Mesenchymal stem cell (in vitro differentiated cells and primary cell): Measurements from ENCODE around the gene UBA52. TPM values are rescaled to one million over a fixed set of nuclear protein-coding genes. Genes with fewer than 3 reads are reported as not detected.
"Not testable (repeated sequence)": the region's sequence is repeated elsewhere in the genome, so short reads cannot be mapped to it uniquely, and the experiment has no call there.

Experiments
- DNase-seq: peaks from one replicate; pipeline ENCODE4 v3.0.0-alpha.2; 2013
- H2AFZ ChIP-seq: one replicate; pipeline ENCODE4 v1.6.1; 2013; ENCODE audit warnings: low read depth, mild to moderate bottlenecking, control low read depth, inconsistent platforms, low read length, moderate library complexity
- H2AK5ac ChIP-seq: 2 replicates; pipeline ENCODE4 v1.6.1; 2013; ENCODE audit warnings: low read length, moderate library complexity, mild to moderate bottlenecking, inconsistent platforms; ENCODE audit not compliant: severe bottlenecking
- H2BK120ac ChIP-seq: one replicate; pipeline ENCODE4 v1.6.1; 2013; ENCODE audit warnings: low read depth, mild to moderate bottlenecking, inconsistent platforms, low read length, moderate library complexity
- H2BK12ac ChIP-seq, 2 experiments: one replicate each; pipeline ENCODE4 v1.6.1; 2013; ENCODE audit warnings: inconsistent platforms in 2 of 2, low read length in 2 of 2, mild to moderate bottlenecking in 2 of 2, moderate library complexity in 2 of 2, control low read depth in 1 of 2
- H2BK15ac ChIP-seq: one replicate; pipeline ENCODE4 v1.6.1; 2013; ENCODE audit warnings: mild to moderate bottlenecking, low read depth, inconsistent platforms; ENCODE audit not compliant: poor library complexity, severe bottlenecking
- H2BK5ac ChIP-seq: 2 replicates; pipeline ENCODE4 v1.6.1; 2013; ENCODE audit warnings: low read depth, mild to moderate bottlenecking, low read length, control low read depth, inconsistent platforms; ENCODE audit not compliant: poor library complexity, severe bottlenecking
- H3K14ac ChIP-seq, 2 experiments: one replicate each; pipeline ENCODE4 v1.6.1; 2013; ENCODE audit warnings: inconsistent platforms in 2 of 2, low read length in 2 of 2, control low read depth in 1 of 2, mild to moderate bottlenecking in 1 of 2, moderate library complexity in 1 of 2
- H3K18ac ChIP-seq, 2 experiments: one replicate each; pipeline ENCODE4 v1.6.1; 2013; ENCODE audit warnings: inconsistent platforms in 2 of 2, low read length in 2 of 2, control low read depth in 1 of 2, low read depth in 1 of 2, mild to moderate bottlenecking in 1 of 2
- H3K23ac ChIP-seq, 2 experiments: one replicate each; pipeline ENCODE4 v1.6.1; 2013; ENCODE audit warnings: inconsistent platforms in 2 of 2, low read length in 2 of 2, mild to moderate bottlenecking in 2 of 2, moderate library complexity in 2 of 2, control low read depth in 1 of 2
- H3K27ac ChIP-seq: 2 replicates; pipeline ENCODE4 v1.5.1; 2013; ENCODE audit warnings: mild to moderate bottlenecking, moderate library complexity, low read length, control low read depth, inconsistent platforms; ENCODE audit not compliant: poor library complexity, severe bottlenecking
- H3K27me3 ChIP-seq, 2 experiments: 2 replicates each; pipeline versions ENCODE4 v1.6.1 to v1.7.0; 2013; ENCODE audit warnings: low read length in 2 of 2, mild to moderate bottlenecking in 2 of 2, moderate library complexity in 2 of 2, control low read depth in 1 of 2, inconsistent platforms in 1 of 2; ENCODE audit not compliant: control insufficient read depth in 1 of 2, insufficient read depth in 1 of 2
- H3K36me3 ChIP-seq, 2 experiments: 2 replicates each; pipeline versions ENCODE4 v1.6.1 to v1.7.0; 2013; ENCODE audit warnings: low read length in 2 of 2, control low read depth in 1 of 2, inconsistent platforms in 1 of 2, low read depth in 1 of 2, mild to moderate bottlenecking in 1 of 2; ENCODE audit not compliant: insufficient read depth in 2 of 2, control insufficient read depth in 1 of 2
- H3K4ac ChIP-seq, 2 experiments: one replicate each; pipeline ENCODE4 v1.6.1; 2013; ENCODE audit warnings: inconsistent platforms in 2 of 2, low read length in 2 of 2, mild to moderate bottlenecking in 2 of 2, moderate library complexity in 2 of 2, control low read depth in 1 of 2, low read depth in 1 of 2
- H3K4me1 ChIP-seq: 2 replicates; pipeline ENCODE4 v1.6.1; 2013; ENCODE audit warnings: low read depth, low read length, control low read depth; ENCODE audit not compliant: control insufficient read depth, insufficient read depth
- H3K4me2 ChIP-seq: 2 replicates; pipeline ENCODE4 v1.6.1; 2013; ENCODE audit warnings: low read length, mild to moderate bottlenecking, inconsistent platforms; ENCODE audit not compliant: poor library complexity, severe bottlenecking
- H3K4me3 ChIP-seq, 2 experiments: 2 replicates each; pipeline versions ENCODE4 v1.5.1 to v1.7.0; 2013; ENCODE audit warnings: low read length in 2 of 2, mild to moderate bottlenecking in 2 of 2, control low read depth in 1 of 2, low read depth in 1 of 2; ENCODE audit not compliant: insufficient read depth in 1 of 2
- H3K79me1 ChIP-seq: replicated peaks from 2 replicates; pipeline ENCODE4 v1.6.1; 2013; ENCODE audit warnings: mild to moderate bottlenecking, control low read depth, low read length, inconsistent platforms; ENCODE audit not compliant: poor library complexity, severe bottlenecking
- H3K9ac ChIP-seq: 2 replicates; pipeline ENCODE4 v1.7.0; 2013; ENCODE audit warnings: mild to moderate bottlenecking, low read length, moderate library complexity
- H3K9me3 ChIP-seq: 2 replicates; pipeline ENCODE4 v1.7.0; 2013; ENCODE audit warnings: mild to moderate bottlenecking, low read length; ENCODE audit not compliant: control insufficient read depth
- H4K8ac ChIP-seq: one replicate; pipeline ENCODE4 v1.6.1; 2013; ENCODE audit warnings: inconsistent platforms, mild to moderate bottlenecking, low read length, moderate library complexity
- H4K91ac ChIP-seq: one replicate; pipeline ENCODE4 v1.6.1; 2013; ENCODE audit warnings: mild to moderate bottlenecking, low read length, inconsistent platforms
- WGBS: methylation state at CpG from one replicate; pipeline ENCODE4 v1.1.7; 2013; ENCODE audit warnings: mixed read lengths; 5-methylcytosine and 5-hydroxymethylcytosine counted together
- polyA plus RNA-seq, 2 experiments: library from polyadenylated mRNA; stranded (reverse); fragments of 200-250 nt; gene quantifications; one replicate each; pipeline ENCODE4 v1.2.3, GENCODE V29; 2013

Gene UBA52
- polyA plus RNA-seq (2013, experiment 1 of 2), result 1,500 TPM
- polyA plus RNA-seq (2013, experiment 2 of 2), result 1,505 TPM

DNA sequence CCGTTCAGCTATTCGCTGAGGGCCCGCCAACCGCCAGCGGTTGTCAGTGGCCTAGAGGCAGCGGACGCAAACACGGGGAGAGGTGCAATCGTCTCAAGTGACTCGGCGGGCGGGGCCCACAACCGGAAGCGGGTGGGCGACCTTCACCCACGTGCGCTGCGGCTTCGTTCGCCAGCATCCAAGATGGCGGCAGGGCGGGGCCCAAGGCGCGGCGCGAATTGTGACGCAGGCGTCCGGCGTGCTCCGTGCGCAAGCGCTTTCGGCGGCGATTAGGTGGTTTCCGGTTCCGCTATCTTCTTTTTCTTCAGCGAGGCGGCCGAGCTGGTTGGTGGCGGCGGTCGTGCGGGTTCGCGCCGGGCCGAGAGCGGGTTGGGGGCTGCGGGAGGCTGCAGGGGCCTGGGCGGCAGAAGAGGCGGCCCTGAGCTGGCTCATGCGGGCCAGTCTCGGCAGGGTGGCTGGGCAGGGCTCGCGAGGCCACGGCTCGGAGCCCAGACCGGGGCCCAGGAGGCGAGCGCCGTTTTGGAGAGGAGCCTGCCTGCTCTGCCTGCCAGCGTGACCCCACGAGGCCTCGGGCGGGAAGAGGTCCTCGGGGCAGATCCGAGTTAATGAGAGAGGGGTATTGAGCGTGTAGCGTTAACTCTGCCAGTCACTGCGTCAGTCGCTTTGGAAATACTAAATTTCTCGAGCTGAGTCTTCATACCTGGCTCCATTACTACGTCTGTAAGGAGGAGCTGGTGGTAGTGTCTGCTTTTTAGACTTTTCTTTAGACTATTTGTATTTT lies at the start of gene UBA52:
Gene UBA52 (plus strand): TSS at position 294 of the 781 bp plus-strand sequence. CDS start 1,444 bp downstream, outside the sequence.
- H3K79me1 ChIP-seq, result peaks cover 28% of the 10 kb centered on the region
- WGBS, result under 1% methylated on average over 68 of the region's 75 CpGs
- peaks cover 11% of the 10 kb centered on the region for H3K4me1 ChIP-seq
- H3K36me3 ChIP-seq, result peaks cover 66 to 67% of the 10 kb centered on the region in 2 experiments
- H3K18ac ChIP-seq, result peak within 1 kb of the TSS; percentile 50 to 99
- peak; percentile 97 for DNase-seq
- H3K27ac ChIP-seq, result peak within 1 kb of the TSS; percentile 66
- H3K4me2 ChIP-seq, result peak within 1 kb of the TSS; percentile 83
- H2BK15ac ChIP-seq, result no peak within 1 kb of the TSS
- H3K23ac ChIP-seq, result peak within 1 kb of the TSS in 1 of 2 experiments; percentile 85
- H4K91ac ChIP-seq, result peak within 1 kb of the TSS; percentile 71
- H3K27me3 ChIP-seq, result no peaks in the 10 kb centered on the region
- peak within 1 kb of the TSS; percentile 73 for H4K8ac ChIP-seq
- H3K9ac ChIP-seq, result peak within 1 kb of the TSS; percentile 98
- H2BK5ac ChIP-seq, result no peak within 1 kb of the TSS
- peak within 1 kb of the TSS; percentile 83 for H2AK5ac ChIP-seq
- peak within 1 kb of the TSS in 1 of 2 experiments; percentile 98 for H3K14ac ChIP-seq
- peak within 1 kb of the TSS; percentile 29 to 98 for H3K4ac ChIP-seq
- peak within 1 kb of the TSS in 1 of 2 experiments; percentile 73 for H2BK12ac ChIP-seq
- H2BK120ac ChIP-seq, result no peak within 1 kb of the TSS
- H2AFZ ChIP-seq, result peak within 1 kb of the TSS; percentile 51
- peak within 1 kb of the TSS; percentile 94 to 95 for H3K4me3 ChIP-seq
- no peaks in the 10 kb centered on the region for H3K9me3 ChIP-seq

DNA sequence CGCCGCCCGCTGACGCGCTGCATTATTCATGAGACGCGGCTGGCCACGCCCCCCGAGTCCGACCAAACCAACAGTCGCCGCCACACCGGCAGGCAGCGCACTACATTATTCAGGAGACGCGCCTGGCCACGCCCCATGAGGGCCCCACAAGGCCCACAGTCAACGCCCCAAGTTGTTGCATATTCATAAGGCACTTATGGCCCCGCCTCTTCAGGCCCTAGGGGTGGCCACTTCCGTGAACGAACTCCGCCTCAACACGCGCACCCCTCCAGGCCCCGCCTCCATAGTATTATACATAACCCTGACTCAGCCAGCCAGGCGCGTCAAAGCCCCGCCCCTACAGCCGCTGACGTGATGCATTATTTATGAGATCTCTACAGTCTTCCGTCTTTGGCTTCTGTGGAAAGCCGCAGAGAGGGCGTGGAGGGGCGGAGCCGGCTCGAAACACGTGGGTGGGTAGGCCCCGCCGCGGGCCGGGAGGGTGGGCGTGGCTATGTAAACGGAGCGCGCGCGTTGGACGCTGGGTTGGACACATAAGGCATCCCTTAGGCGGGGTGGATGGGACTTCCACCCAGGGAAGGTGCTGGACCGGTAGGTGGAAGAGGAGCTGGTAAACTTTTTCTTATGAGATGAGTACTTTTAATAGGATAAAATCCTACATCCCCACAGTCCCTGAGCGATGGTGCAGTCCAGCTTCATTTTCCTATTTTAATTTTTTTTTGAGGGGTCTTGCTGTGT lies 49.4 kb upstream of the UBA52 start:
- Histone ChIP-seq H3K9ac (peak overlapping the region; percentile 100), H3K36me3 (no peaks in the 10 kb centered on the region), H2BK15ac (no peak overlapping the region), H3K23ac (no peak overlapping the region), H2BK5ac (no peak overlapping the region), H3K14ac (no peak overlapping the region), H3K4ac (peak overlapping the region in 1 of 2 experiments; percentile 57), H2AK5ac (no peak overlapping the region), H2BK12ac (no peak overlapping the region), H3K4me3 (peak overlapping the region; percentile 99 to 100), H3K4me2 (peak overlapping the region; percentile 42), H3K27me3 (no peaks in the 10 kb centered on the region), H3K9me3 (no peaks in the 10 kb centered on the region), H2BK120ac (peak overlapping the region; percentile 8), H3K79me1 (no peaks in the 10 kb centered on the region), H2AFZ (no peak overlapping the region), H3K18ac (peak overlapping the region in 1 of 2 experiments; percentile 70), H4K91ac (no peak overlapping the region), H3K27ac (peak overlapping the region; percentile 43), H4K8ac (peak overlapping the region; percentile 37), H3K4me1 (peaks cover 8% of the 10 kb centered on the region)
- DNase-seq, result peak; percentile 100
- WGBS, result 1% methylated on average over 50 of the region's 51 CpGs

DNA sequence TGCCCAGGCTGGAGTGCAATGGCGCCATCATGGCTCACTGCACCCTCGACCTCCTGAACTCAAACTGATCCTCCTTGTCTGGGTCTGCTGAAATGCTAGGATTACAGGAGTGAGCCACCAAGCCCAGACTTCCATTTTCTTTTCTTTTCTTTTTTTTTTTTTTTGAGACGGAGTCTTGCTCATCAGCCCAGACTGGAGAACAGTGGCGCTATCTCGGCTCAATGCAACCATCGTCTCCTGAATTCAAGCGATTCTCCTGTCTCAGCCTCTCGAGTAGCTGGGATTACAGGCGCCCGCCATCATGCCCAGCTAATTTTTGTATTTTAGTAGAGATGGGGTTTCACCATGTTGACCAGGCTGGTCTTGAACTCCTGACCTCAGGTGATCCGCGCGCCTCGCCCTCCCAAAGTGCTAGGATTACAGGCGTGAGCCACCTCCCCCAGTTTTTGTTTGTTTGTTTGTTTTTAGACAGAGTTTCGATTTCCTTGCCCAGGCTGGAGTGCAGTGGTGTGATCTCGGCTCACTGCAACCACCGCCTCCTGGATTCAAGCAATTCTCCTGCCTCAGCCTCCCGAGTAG lies 48.7 kb upstream of the UBA52 start:
- H3K14ac ChIP-seq, H4K91ac ChIP-seq, H2AFZ ChIP-seq, H3K27ac ChIP-seq, H3K27me3 ChIP-seq, H2BK12ac ChIP-seq, H3K4me1 ChIP-seq, H3K79me1 ChIP-seq, H2BK5ac ChIP-seq, H3K9me3 ChIP-seq, H3K23ac ChIP-seq, H3K36me3 ChIP-seq, H2BK15ac ChIP-seq, H2AK5ac ChIP-seq, DNase-seq: not testable (repeated sequence)
- H2BK120ac ChIP-seq, result peak overlapping the region; percentile 8
- peak overlapping the region in 1 of 2 experiments; percentile 57 for H3K4ac ChIP-seq
- H3K9ac ChIP-seq, result peak overlapping the region; percentile 76
- H4K8ac ChIP-seq, result peak overlapping the region; percentile 37
- 84% methylated on average over 19 of the region's 19 CpGs for WGBS
- H3K4me3 ChIP-seq, result peak overlapping the region in 1 of 2 experiments; percentile 56
- peak overlapping the region; percentile 42 for H3K4me2 ChIP-seq
- H3K18ac ChIP-seq, result peak overlapping the region in 1 of 2 experiments; percentile 70
